Panc1 (cell line): ENCODE data around the gene HES1. TPM values are rescaled to one million over a fixed set of nuclear protein-coding genes. Genes with fewer than 3 reads are reported as not detected.
A peak's percentile ranks its signal among the peaks of the same experiment; 100 is the strongest.

ENCODE experiments used
- ATAC-seq: fragments of 200-7000 bp; cut with Tn5 transposase; 2 replicates; pipeline ENCODE4 v1.9.1; 2020; ENCODE audit warnings: mild to moderate bottlenecking, moderate library complexity
- BruUV-seq: library from RNA; stranded (reverse); fragments of 400-500 nt; replicated peaks from 2 replicates; lab custom pipeline; 2021; lab: Mats Ljungman, UMichigan
- CTCF ChIA-PET: fragments of 300-600 bp; sonication (Branson Sonifier 250); formaldehyde crosslinking; loops from one replicate; lab custom pipeline; 2022; ENCODE audit warnings: antibody characterized with exemption; lab: Charles Lee
- POLR2A ChIA-PET: fragments of 300-600 bp; sonication (Branson Sonifier 250); formaldehyde crosslinking; loops from one replicate; lab custom pipeline; 2022; ENCODE audit warnings: antibody characterized with exemption; lab: Charles Lee
- DNase-seq: peaks from one replicate; pipeline ENCODE4 v3.0.0-alpha.2; 2010; ENCODE audit warnings: low read depth, low spot score
- H3K27ac ChIP-seq: 2 replicates; pipeline ENCODE4 v1.5.1; 2011; ENCODE audit warnings: mild to moderate bottlenecking, low read length, inconsistent platforms
- H3K27me3 ChIP-seq: fragments of 200-500 bp; sonication (Bioruptor generic); 2 replicates; pipeline ENCODE4 v1.6.0; 2014; ENCODE audit warnings: low read length, inconsistent platforms; ENCODE audit not compliant: control insufficient read depth, insufficient read depth
- H3K36me3 ChIP-seq: fragments of 200-500 bp; sonication (Bioruptor generic); 2 replicates; pipeline ENCODE4 v1.5.1; 2014; ENCODE audit warnings: inconsistent platforms, mild to moderate bottlenecking, low read length, moderate library complexity; ENCODE audit not compliant: control insufficient read depth, insufficient read depth
- H3K4me1 ChIP-seq: 2 replicates; pipeline ENCODE4 v1.5.1; 2011; ENCODE audit warnings: inconsistent platforms, mild to moderate bottlenecking, low read length, moderate library complexity; ENCODE audit not compliant: control insufficient read depth, insufficient read depth
- H3K4me3 ChIP-seq, 2 experiments: 2 replicates each; pipeline ENCODE4 v1.5.1; 2011 to 2012; ENCODE audit warnings: low read depth in 2 of 2, low read length in 2 of 2, mild to moderate bottlenecking in 2 of 2, inconsistent platforms in 1 of 2, moderate library complexity in 1 of 2
- H3K9me3 ChIP-seq: fragments of 200-500 bp; sonication (Bioruptor generic); 2 replicates; pipeline ENCODE4 v1.5.1; 2014; ENCODE audit warnings: low read depth, mild to moderate bottlenecking, inconsistent platforms, low read length, moderate library complexity; ENCODE audit not compliant: control insufficient read depth, insufficient read depth
- CTCF ChIP-seq: fragments of 450-650 bp; IDR thresholded peaks from 2 replicates; pipeline ENCODE4 v1.5.1; 2017; ENCODE audit warnings: mild to moderate bottlenecking
- POLR2AphosphoS5 ChIP-seq: IDR thresholded peaks from 2 replicates; pipeline ENCODE4 v1.6.1; 2012; ENCODE audit warnings: mild to moderate bottlenecking, low read depth, low read length, moderate library complexity
- REST ChIP-seq, 2 experiments: IDR thresholded peaks; 2 replicates each; pipeline ENCODE4 v1.6.1; 2011 to 2012; ENCODE audit warnings: low read depth in 2 of 2, control low read depth in 1 of 2, low read length in 1 of 2, mild to moderate bottlenecking in 1 of 2, moderate library complexity in 1 of 2; ENCODE audit not compliant: insufficient read depth in 1 of 2
- SIN3A ChIP-seq: IDR thresholded peaks from 2 replicates; pipeline ENCODE4 v1.6.1; 2012; ENCODE audit warnings: low read depth, mild to moderate bottlenecking, low read length, moderate library complexity, borderline replicate concordance; ENCODE audit not compliant: insufficient read depth
- TCF7L2 ChIP-seq: IDR thresholded peaks from 2 replicates; pipeline ENCODE4 v1.6.1; 2011; ENCODE audit warnings: mild to moderate bottlenecking, low read depth, low read length, inconsistent platforms
- in situ Hi-C: cut with HindIII; loops from 2 replicates; pipeline ENCODE4 v1.10.0; 2016; ENCODE audit warnings: low sequenced_read_pairs, low pct_unique_long_range_greater_than_20kb
- intact Hi-C: fragments of 100-400 bp; cut with micrococcal nuclease; formaldehyde crosslinking; loops from one replicate; pipeline ENCODE4 v1.10.0; 2022; ENCODE audit not compliant: unreplicated experiment
- total RNA-seq: library from RNA; stranded (reverse); gene quantifications from one replicate; pipeline ENCODE4 v1.2.1, GENCODE V29; 2021; ENCODE audit not compliant: unreplicated experiment

The HES1 gene
- total RNA-seq, 1 experiment from 2014 or later = 28.5 TPM

GRCh38 chr3:194134231-194134756, 1.7 kb upstream of the HES1 start:
- Histone ChIP-seq H3K9me3 (no peaks in the 10 kb centered on the region), H3K4me3 (peak overlapping the region; percentile 90 to 96), H3K27me3 (no peaks in the 10 kb centered on the region), H3K36me3 (peaks cover 2% of the 10 kb centered on the region), H3K27ac (peak overlapping the region; percentile 84; the same call in 1 of the 2 replicates), H3K4me1 (peaks cover 58% of the 10 kb centered on the region)
- ATAC-seq = peak; percentile 11
- intact Hi-C loops = loop anchor here (1.0 to 10.0 kb wide), 4 partner anchors 57 to 353 kb away; no protein-coding TSS in a partner anchor
- no peak for DNase-seq
- TF ChIP-seq SIN3A = no peak
- TF ChIP-seq POLR2AphosphoS5 = no peak; the same call in 1 of the 2 replicates
- no peak for TF ChIP-seq REST (IDR thresholded peaks at IDR 0.05; ENCODE audit: insufficient read depth in 1 of 2, low read depth in 2 of 2, low read length in 1 of 2)
- no peak for TF ChIP-seq TCF7L2
- no peak for TF ChIP-seq CTCF
- ChIA-PET CTCF (interaction anchor here (0.6 kb wide), 1 partner anchor 257 kb away, joined by 3 read pairs; no protein-coding TSS in a partner anchor), POLR2A (interaction anchor here (0.6 to 1.1 kb wide), 12 partner anchors 17 to 366 kb away, joined by 3 to 8 read pairs (median 3); no protein-coding TSS in a partner anchor)
- in situ Hi-C loops = no loop called here
- no TSS peak for BruUV-seq

GRCh38 chr3:194134757-194135515, 1.0 kb upstream of the HES1 start:
- H3K4me3 ChIP-seq = peak overlapping the region; percentile 90 to 96
- H3K27me3 ChIP-seq = no peaks in the 10 kb centered on the region
- ChIA-PET POLR2A (interaction anchor here (0.6 to 1.1 kb wide), 15 partner anchors 18 to 383 kb away, joined by 3 to 8 read pairs (median 3); no protein-coding TSS in a partner anchor), CTCF (interaction anchor here (0.6 kb wide), 2 partner anchors 258 to 350 kb away, joined by 3 to 11 read pairs; no protein-coding TSS in a partner anchor)
- peak; percentile 74 for ATAC-seq
- DNase-seq = no peak
- peaks cover 58% of the 10 kb centered on the region for H3K4me1 ChIP-seq
- H3K27ac ChIP-seq = peak overlapping the region; percentile 96
- BruUV-seq = no TSS peak
- H3K36me3 ChIP-seq = peaks cover 2% of the 10 kb centered on the region
- in situ Hi-C loops (no loop called here), intact Hi-C loops (loop anchor here (1.0 to 10.0 kb wide), 5 partner anchors 58 to 468 kb away; no protein-coding TSS in a partner anchor)
- H3K9me3 ChIP-seq = no peaks in the 10 kb centered on the region
- peak; percentile 93; the same call in 1 of the 2 replicates for TF ChIP-seq SIN3A
- 0 out of 4 replicates have a peak, but pooled peaks of 1 of the 2 experiments have one; percentile 25 for TF ChIP-seq REST (IDR thresholded peaks at IDR 0.05; ENCODE audit: insufficient read depth in 1 of 2, low read depth in 2 of 2, low read length in 1 of 2)
- TF ChIP-seq TCF7L2 = peak; percentile 85
- no peak for TF ChIP-seq CTCF
- peak; percentile 66 for TF ChIP-seq POLR2AphosphoS5
